IPS-11a (cell line): Measurements from ENCODE around the gene HBA2.
"Not testable (repeated sequence)": the region's sequence is repeated elsewhere in the genome, so short reads cannot be mapped to it uniquely, and the experiment has no call there.

Experiments
- H3K4me3 ChIP-seq: one replicate; pipeline ENCODE4 v1.5.1; 2013; ENCODE audit warnings: low read depth, low read length, control low read depth

Gene HBA2

GRCh38 chr16:172374-172941 lies at the start of gene HBA2:
Gene HBA2, plus strand, starts transcription at chr16:172876. Its CDS starts 37 bp downstream, at chr16:172913.
- H3K4me3 ChIP-seq: not testable (repeated sequence)

- H3K4me3 ChIP-seq: not testable (repeated sequence)
Measured at GRCh38 chr16:123558-124350, 48.9 kb upstream of the HBA2 start.

GRCh38 chr16:125011-125410 lies 47.7 kb upstream of the HBA2 start:
- no peak overlapping the region for H3K4me3 ChIP-seq

GRCh38 chr16:129075-129474 lies 43.6 kb upstream of the HBA2 start:
- no peak overlapping the region for H3K4me3 ChIP-seq

GRCh38 chr16:130533-131173 lies 42.0 kb upstream of the HBA2 start:
- no peak overlapping the region for H3K4me3 ChIP-seq

GRCh38 chr16:132120-132519 lies 40.6 kb upstream of the HBA2 start:
- H3K4me3 ChIP-seq: no peak overlapping the region

GRCh38 chr16:133716-134115 lies 39.0 kb upstream of the HBA2 start:
- no peak overlapping the region for H3K4me3 ChIP-seq

- peak overlapping the region; percentile 51 for H3K4me3 ChIP-seq
Measured at GRCh38 chr16:138049-138417, 34.6 kb upstream of the HBA2 start.

- H3K4me3 ChIP-seq: no peak overlapping the region
Measured at GRCh38 chr16:140175-140857, 32.4 kb upstream of the HBA2 start.

- no peak overlapping the region for H3K4me3 ChIP-seq
Measured at GRCh38 chr16:142405-142967, 30.2 kb upstream of the HBA2 start.

GRCh38 chr16:143047-143446 lies 29.6 kb upstream of the HBA2 start:
- no peak overlapping the region for H3K4me3 ChIP-seq

GRCh38 chr16:143456-143855 lies 29.2 kb upstream of the HBA2 start:
- no peak overlapping the region for H3K4me3 ChIP-seq

GRCh38 chr16:144797-145252 lies 27.9 kb upstream of the HBA2 start:
- no peak overlapping the region for H3K4me3 ChIP-seq

- no peak overlapping the region for H3K4me3 ChIP-seq
Measured at GRCh38 chr16:146646-147045, 26.0 kb upstream of the HBA2 start.

GRCh38 chr16:149024-149660 lies 23.5 kb upstream of the HBA2 start:
- H3K4me3 ChIP-seq: no peak overlapping the region

GRCh38 chr16:152141-153128 lies 20.2 kb upstream of the HBA2 start, which contains the start of gene HBZ:
Gene HBZ, plus strand, starts transcription at chr16:152644. Its CDS starts 266 bp downstream, at chr16:152910.
- no peak within 1 kb of the TSS for H3K4me3 ChIP-seq

GRCh38 chr16:153129-153521 lies 19.6 kb upstream of the HBA2 start:
- H3K4me3 ChIP-seq: not testable (repeated sequence)

GRCh38 chr16:153550-154216 lies 19.0 kb upstream of the HBA2 start:
- H3K4me3 ChIP-seq: not testable (repeated sequence)
